A549 (cell line): ENCODE data around the gene MMP11. TPM values are rescaled to one million over a fixed set of nuclear protein-coding genes. Genes with fewer than 3 reads are reported as not detected.

ENCODE experiments used
- ATAC-seq, 2 experiments: fragments of 200-7000 bp in 1 of 2; fragments of >200 bp in 1 of 2; cut with Nextera tagmentation in 1 of 2; cut with Tn5 transposase in 1 of 2; 3 replicates each; pipeline versions ENCODE4 v1.8.0 to v1.9.1; 2018 to 2020; ENCODE audit warnings: mild to moderate bottlenecking in 1 of 2, moderate library complexity in 1 of 2
- CTCF ChIA-PET: fragments of 300-600 bp; sonication (Branson Sonifier 250); formaldehyde crosslinking; extraction: SDS; loops from one replicate; lab custom pipeline; 2021; ENCODE audit warnings: antibody characterized with exemption, inconsistent platforms; lab: Yijun Ruan, JAX
- POLR2A ChIA-PET: fragments of 350-600 bp; formaldehyde crosslinking; extraction: SDS; loops from one replicate; lab custom pipeline; 2021; ENCODE audit warnings: antibody characterized with exemption, inconsistent platforms; lab: Yijun Ruan, JAX
- DNase-seq, 2 experiments: peaks; one replicate each; pipeline versions ENCODE4 v3.0.0 to v3.0.0-alpha.2; 2011 to 2016; ENCODE audit warnings: low read depth in 1 of 2, low spot score in 1 of 2
- FAIRE-seq: peaks from 2 replicates; lab custom pipeline; 2011; peaks lifted over from hg19 to GRCh38; lab: Jason Lieb, UNC
- H3K27ac ChIP-seq, 2 experiments: fragments of >200 bp; sonication (Bioruptor Twin); formaldehyde crosslinking; 3 replicates each; pipeline ENCODE4 v1.5.1; 2016 to 2017
- H3K4me1 ChIP-seq: fragments of >200 bp; sonication (Bioruptor Twin); formaldehyde crosslinking; 3 replicates; pipeline ENCODE4 v1.6.1; 2016
- H3K4me2 ChIP-seq: fragments of >200 bp; sonication (Bioruptor Twin); formaldehyde crosslinking; 3 replicates; pipeline ENCODE4 v1.6.1; 2016
- H3K4me3 ChIP-seq: fragments of >200 bp; sonication (Bioruptor Twin); formaldehyde crosslinking; 3 replicates; pipeline ENCODE4 v1.5.1; 2016
- H3K9me3 ChIP-seq: fragments of >200 bp; sonication (Bioruptor Twin); formaldehyde crosslinking; 3 replicates; pipeline ENCODE4 v1.6.1; 2016
- BHLHE40 ChIP-seq: IDR thresholded peaks from 2 replicates; pipeline ENCODE4 v1.6.1; 2012; ENCODE audit warnings: low read depth, low read length, inconsistent platforms
- CBX2 ChIP-seq: fragments of 200-600 bp; sonication (generic); IDR thresholded peaks from 2 replicates; pipeline ENCODE4 v1.6.1; 2016; ENCODE audit warnings: low read depth, mild to moderate bottlenecking, borderline replicate concordance
- CEBPB ChIP-seq, 2 experiments: fragments of >200 bp in 1 of 2; sonication (Bioruptor Twin) in 1 of 2; formaldehyde crosslinking in 1 of 2; IDR thresholded peaks; 2 replicates each; pipeline ENCODE4 v1.6.1; 2012 to 2016
- ESRRA ChIP-seq: fragments of 150-350 bp; IDR thresholded peaks from 2 replicates; pipeline ENCODE4 v1.6.1; 2014; ENCODE audit warnings: mild to moderate bottlenecking, low read length, borderline replicate concordance
- FOXS1 ChIP-seq: fragments of 250-450 bp; sonication (Bioruptor Pico); IDR thresholded peaks from 2 replicates; pipeline ENCODE4 v1.5.0; 2020; ENCODE audit warnings: mild to moderate bottlenecking, moderate library complexity
- GATA3 ChIP-seq: IDR thresholded peaks from 2 replicates; pipeline ENCODE4 v1.6.1; 2012; ENCODE audit warnings: borderline replicate concordance
- HDAC2 ChIP-seq: fragments of 200-600 bp; sonication (generic); IDR thresholded peaks from 2 replicates; pipeline ENCODE4 v1.6.1; 2016
- HOXA7 ChIP-seq: fragments of 250-450 bp; sonication (Bioruptor Pico); IDR thresholded peaks from 2 replicates; pipeline ENCODE4 v1.5.0; 2020; ENCODE audit warnings: mild to moderate bottlenecking, moderate library complexity
- HOXB5 ChIP-seq: fragments of 250-450 bp; sonication (Bioruptor Pico); IDR thresholded peaks from 2 replicates; pipeline ENCODE4 v1.5.0; 2020; ENCODE audit warnings: mild to moderate bottlenecking, moderate library complexity
- JUNB ChIP-seq: fragments of >200 bp; sonication (Bioruptor Twin); formaldehyde crosslinking; IDR thresholded peaks from 2 replicates; pipeline ENCODE4 v1.6.1; 2016
- KDM1A ChIP-seq: fragments of 200-600 bp; sonication (generic); IDR thresholded peaks from 2 replicates; pipeline ENCODE4 v1.6.1; 2016; ENCODE audit warnings: low read depth, mild to moderate bottlenecking
- KDM5A ChIP-seq: fragments of 200-600 bp; sonication (generic); IDR thresholded peaks from 2 replicates; pipeline ENCODE4 v1.6.1; 2016; ENCODE audit warnings: antibody characterized with exemption, mild to moderate bottlenecking
- MAFK ChIP-seq: fragments of 450-650 bp; IDR thresholded peaks from 2 replicates; pipeline ENCODE4 v1.6.1; 2014; ENCODE audit not compliant: partially characterized antibody
- MAX ChIP-seq: IDR thresholded peaks from 2 replicates; pipeline ENCODE4 v1.6.1; 2012
- MYC ChIP-seq: IDR thresholded peaks from 2 replicates; pipeline ENCODE4 v1.6.1; 2012; ENCODE audit warnings: mild to moderate bottlenecking, inconsistent platforms, low read length, improper control_type of control experiment, borderline replicate concordance
- NFE2L2 ChIP-seq: fragments of 150-350 bp; conservative IDR thresholded peaks from 2 replicates; pipeline ENCODE4 v1.6.1; 2014; ENCODE audit warnings: low read length
- NPAS2 ChIP-seq: fragments of 250-450 bp; sonication (Bioruptor Pico); IDR thresholded peaks from 2 replicates; pipeline ENCODE4 v1.8.0; 2022; ENCODE audit warnings: mild to moderate bottlenecking, moderate library complexity, borderline replicate concordance
- POLR2A ChIP-seq: IDR thresholded peaks from 2 replicates; pipeline ENCODE4 v1.6.1; 2012; ENCODE audit warnings: mild to moderate bottlenecking, low read length
- SMC3 ChIP-seq: fragments of >200 bp; sonication (Bioruptor Twin); formaldehyde crosslinking; IDR thresholded peaks from 3 replicates; pipeline ENCODE4 v1.6.1; 2018; ENCODE audit warnings: inconsistent platforms
- TFCP2L1 ChIP-seq: fragments of 250-450 bp; sonication (Bioruptor Pico); IDR thresholded peaks from 2 replicates; pipeline ENCODE4 v1.5.0; 2021; ENCODE audit warnings: mild to moderate bottlenecking
- TP53 ChIP-seq: fragments of 250-450 bp; sonication (Bioruptor Pico); IDR thresholded peaks from 2 replicates; pipeline ENCODE4 v1.5.0; 2021; ENCODE audit warnings: mild to moderate bottlenecking, moderate library complexity
- ZNF302 ChIP-seq: fragments of 250-450 bp; sonication (Bioruptor Pico); IDR thresholded peaks from 2 replicates; pipeline ENCODE4 v1.9.0; 2021; ENCODE audit warnings: inconsistent platforms, mild to moderate bottlenecking, moderate library complexity
- WGBS: methylation state at CpG from one replicate; pipeline ENCODE4 v1.1.6; 2017; ENCODE audit errors: missing lambda C conversion rate; 5-methylcytosine and 5-hydroxymethylcytosine counted together
- polyA plus RNA-seq, 4 experiments: library from polyadenylated mRNA; depleted of rRNA in 3 of 4; stranded (reverse); fragments of >200 nt; fragmentation: RNase III in 1 of 4; extraction: RNeasy Plus Mini Kit Qiagen cat#74134 plus additional on column Dnase treatment in 1 of 4; gene quantifications; 2 replicates in 3 of 4; 3 replicates in 1 of 4; pipeline ENCODE4 v1.2.3, GENCODE V29; 2011 to 2017
- TF ChIP-seq, protein P1 (sequence below): IDR thresholded peaks from 2 replicates; pipeline ENCODE4 v1.6.1; 2012; ENCODE audit warnings: low read depth, borderline replicate concordance
- TF ChIP-seq, protein P2 (sequence below): fragments of >200 bp; sonication (Bioruptor Twin); formaldehyde crosslinking; IDR thresholded peaks from 2 replicates; pipeline ENCODE4 v1.6.1; 2016

The MMP11 gene
- polyA plus RNA-seq, 2 of the 4 experiments (the other 2 are of a cell fraction) = 0.23 to 0.36 TPM

DNA sequence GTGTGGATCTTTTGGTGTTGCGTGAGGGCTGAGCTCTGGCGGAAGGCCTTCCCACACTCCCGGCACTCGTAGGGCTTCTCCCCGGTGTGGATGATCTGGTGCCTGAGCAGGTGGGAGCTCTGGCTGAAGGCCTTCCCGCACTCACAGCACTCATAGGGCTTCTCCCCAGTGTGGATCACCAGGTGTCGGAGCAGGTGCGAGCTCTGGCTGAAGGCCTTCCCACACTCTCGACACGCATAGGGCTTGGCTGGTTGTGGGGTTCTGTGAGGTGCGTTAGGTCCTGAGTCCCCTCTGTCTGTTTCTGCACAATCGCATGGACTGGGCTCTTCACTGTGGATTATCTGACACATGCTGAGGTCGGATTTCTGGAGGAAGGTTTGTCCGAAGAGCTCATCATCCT lies 28.2 kb upstream of the MMP11 start:
- no peak for FAIRE-seq
- 80% methylated on average over 5 of the region's 14 CpGs for WGBS

DNA sequence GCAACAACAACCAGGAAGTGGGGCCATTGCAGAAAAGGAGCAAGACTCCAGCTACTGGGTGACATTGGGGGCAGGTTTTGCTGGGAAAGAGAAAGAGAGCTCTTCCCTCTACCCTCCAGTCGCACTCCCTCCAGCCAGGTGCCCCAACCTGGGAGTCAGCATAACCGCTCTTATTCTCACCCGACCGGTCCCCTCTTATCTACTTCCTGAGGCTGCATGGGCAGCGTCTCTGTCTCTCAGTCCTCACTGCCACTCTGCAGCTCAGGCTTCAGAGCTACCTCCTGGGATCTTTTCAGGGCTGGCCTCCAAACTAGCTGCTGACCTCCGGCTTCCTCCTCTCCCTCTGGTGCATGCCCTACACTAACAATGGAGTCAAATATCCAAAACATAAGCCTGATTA lies 26.9 kb upstream of the MMP11 start:
- TF ChIP-seq HOXA7 = no peak
- no peak for TF ChIP-seq MAFK
- TF ChIP-seq CEBPB (IDR thresholded peaks at IDR 0.05) = no peak
- no peak for TF ChIP-seq NPAS2 (CRISPR knock-in tag)
- no peak for TF ChIP-seq HDAC2
- TF ChIP-seq, protein P1, sequence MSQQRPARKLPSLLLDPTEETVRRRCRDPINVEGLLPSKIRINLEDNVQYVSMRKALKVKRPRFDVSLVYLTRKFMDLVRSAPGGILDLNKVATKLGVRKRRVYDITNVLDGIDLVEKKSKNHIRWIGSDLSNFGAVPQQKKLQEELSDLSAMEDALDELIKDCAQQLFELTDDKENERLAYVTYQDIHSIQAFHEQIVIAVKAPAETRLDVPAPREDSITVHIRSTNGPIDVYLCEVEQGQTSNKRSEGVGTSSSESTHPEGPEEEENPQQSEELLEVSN = no peak
- TF ChIP-seq POLR2A = no peak
- TF ChIP-seq, protein P2, sequence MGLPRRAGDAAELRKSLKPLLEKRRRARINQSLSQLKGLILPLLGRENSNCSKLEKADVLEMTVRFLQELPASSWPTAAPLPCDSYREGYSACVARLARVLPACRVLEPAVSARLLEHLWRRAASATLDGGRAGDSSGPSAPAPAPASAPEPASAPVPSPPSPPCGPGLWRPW = no peak
- TF ChIP-seq KDM5A = no peak
- no peak for TF ChIP-seq ESRRA
- no peak for TF ChIP-seq TFCP2L1 (CRISPR knock-in tag)
- FAIRE-seq = no peak
- Histone ChIP-seq H3K9me3 (no peaks in the 10 kb centered on the region), H3K4me3 (no peak overlapping the region), H3K4me1 (peaks cover 4% of the 10 kb centered on the region; the same call in 1 of the 3 replicates), H3K4me2 (no peak overlapping the region), H3K27ac (no peak overlapping the region)
- DNase-seq = no peak
- ChIA-PET CTCF (interaction anchor here (0.7 to 1.3 kb wide), 3 partner anchors 13 to 103 kb away, joined by 3 read pairs; no protein-coding TSS in a partner anchor), POLR2A (no interaction called here)
- WGBS = 94% methylated on average over 6 of the region's 6 CpGs
- ATAC-seq = no peak

More for the DNA sequence above, 28.2 kb upstream of the MMP11 start:
- no peaks in the 10 kb centered on the region for H3K9me3 ChIP-seq
- ATAC-seq = no peak
- POLR2A ChIA-PET = interaction anchor here (0.5 kb wide), 1 partner anchor 56 kb away, joined by 6 read pairs; no protein-coding TSS in a partner anchor
- no peak for DNase-seq
- CTCF ChIA-PET = interaction anchor here (0.8 to 1.7 kb wide), 3 partner anchors 12 to 105 kb away, joined by 3 read pairs; partner anchors contain the start of gene CHCHD10
- TF ChIP-seq FOXS1 (CRISPR knock-in tag) (no peak), TP53 (CRISPR knock-in tag) (no peak), POLR2A (no peak), HOXA7 (no peak), NFE2L2 (no peak), GATA3 (no peak), HOXB5 (CRISPR knock-in tag) (no peak), MYC (no peak), HDAC2 (no peak), BHLHE40 (no peak)
- no peak overlapping the region for H3K4me3 ChIP-seq
- no peak overlapping the region for H3K27ac ChIP-seq
- H3K4me2 ChIP-seq = no peak overlapping the region
- no peaks in the 10 kb centered on the region for H3K4me1 ChIP-seq

GRCh38 chr22:23749841-23750301 lies 22.8 kb upstream of the MMP11 start:
- H3K4me1 ChIP-seq = peaks cover 4% of the 10 kb centered on the region; the same call in 2 of the 3 replicates
- no peaks in the 10 kb centered on the region for H3K9me3 ChIP-seq
- H3K4me3 ChIP-seq = peak overlapping the region; percentile 97; the same call in 2 of the 3 replicates
- ChIA-PET POLR2A (no interaction called here), CTCF (interaction anchor here (1.6 to 2.0 kb wide), 2 partner anchors 18 to 100 kb away, joined by 7 read pairs; partner anchors contain the start of gene CHCHD10)
- FAIRE-seq (no peak), ATAC-seq (no peak), DNase-seq (no peak)
- no peak for TF ChIP-seq NFE2L2
- TF ChIP-seq JUNB = no peak
- no peak for TF ChIP-seq SMC3
- no peak for TF ChIP-seq CBX2
- no peak for TF ChIP-seq MAX
- TF ChIP-seq TP53 (CRISPR knock-in tag) = no peak
- no peak for TF ChIP-seq FOXS1 (CRISPR knock-in tag)
- no peak for TF ChIP-seq KDM1A
- no peak for TF ChIP-seq ZNF302 (CRISPR knock-in tag)
- peak overlapping the region; percentile 94 for H3K4me2 ChIP-seq
- peak overlapping the region in 1 of 2 experiments; percentile 99; a peak in 2 of 6 replicates for H3K27ac ChIP-seq
- WGBS = 94% methylated on average over 12 of the region's 12 CpGs
